Measurements from ENCODE around the gene DEPDC7. TPM values are rescaled to one million over a fixed set of nuclear protein-coding genes. Genes with fewer than 3 reads are reported as not detected.

DEPDC7 gene
- total and polyA plus RNA-seq, 2 of the 8 experiments (the other 6 are each of a cell fraction or from before 2014, with no cell fraction given), result 3.1 to 7.6 TPM

- Histone ChIP-seq H3K9ac (replicated peaks in 1 of 4; ENCODE audit: extremely low read depth in 1 of 4, low read depth in 3 of 4, low read length in 3 of 4) (no peak overlapping the region), H3K27ac (ENCODE audit: low read depth, low read length) (no peak overlapping the region)
Measured at GRCh38 chr11:33062137-33062536, 46.5 kb downstream of the DEPDC7 start.

More at GRCh38 chr11:33062137-33062536, 46.5 kb downstream of the DEPDC7 start:
- CTCF ChIA-PET (ENCODE audit: partially characterized antibody), result interaction anchor here (0.7 to 1.6 kb wide), 5 partner anchors 10 to 195 kb away, joined by 3 to 5 read pairs (median 4); no protein-coding TSS in a partner anchor
- H3K79me1 ChIP-seq (ENCODE audit: low read depth, low read length), result no peaks in the 10 kb centered on the region
- no peak overlapping the region for H3K56ac ChIP-seq (replicated peaks; ENCODE audit: insufficient read length, low read depth, low read length)
- peaks cover 3 to 31% (median 9%) of the 10 kb centered on the region in 4 experiments; a peak in 6 of 8 replicates for H3K36me3 ChIP-seq (ENCODE audit: control insufficient read depth in 2 of 4, insufficient read depth in 4 of 4, low read length in 3 of 4)
- H2AK5ac ChIP-seq (ENCODE audit: low read depth, low read length), result no peak overlapping the region
- H3K23ac ChIP-seq (ENCODE audit: insufficient read length), result no peak overlapping the region
- no peak overlapping the region for H2BK15ac ChIP-seq (ENCODE audit: low read length)
- TF ChIP-seq TAF1 (IDR thresholded peaks at IDR 0.05; ENCODE audit: low read depth, low read length) (no peak), RNF2 (IDR thresholded peaks at IDR 0.05; ENCODE audit: borderline replicate concordance, low read depth, low read length, missing control alignments, poor library complexity, severe bottlenecking) (no peak), POLR2AphosphoS5 (IDR thresholded peaks at IDR 0.05; ENCODE audit: low read depth, low read length) (no peak), TAF7 (optimal IDR thresholded peaks at IDR 0.05; ENCODE audit: borderline replicate concordance, low read depth, low read length) (no peak), KDM1A (IDR thresholded peaks at IDR 0.05; ENCODE audit: borderline replicate concordance, low read length) (no peak), RBBP5 (IDR thresholded peaks at IDR 0.05; ENCODE audit: borderline replicate concordance, low read depth, low read length) (no peak), SRF (IDR thresholded peaks at IDR 0.05; ENCODE audit: low read depth, low read length) (no peak), EGR1 (IDR thresholded peaks at IDR 0.05; ENCODE audit: borderline replicate concordance, low read depth, low read length) (no peak), BCL11A (IDR thresholded peaks at IDR 0.05; ENCODE audit: low read depth in 2 of 2, low read length in 2 of 2) (no peak)
- TF ChIP-seq, protein P1, sequence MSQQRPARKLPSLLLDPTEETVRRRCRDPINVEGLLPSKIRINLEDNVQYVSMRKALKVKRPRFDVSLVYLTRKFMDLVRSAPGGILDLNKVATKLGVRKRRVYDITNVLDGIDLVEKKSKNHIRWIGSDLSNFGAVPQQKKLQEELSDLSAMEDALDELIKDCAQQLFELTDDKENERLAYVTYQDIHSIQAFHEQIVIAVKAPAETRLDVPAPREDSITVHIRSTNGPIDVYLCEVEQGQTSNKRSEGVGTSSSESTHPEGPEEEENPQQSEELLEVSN (IDR thresholded peaks at IDR 0.05), result no peak
- no peak overlapping the region for H2BK120ac ChIP-seq (replicated peaks; ENCODE audit: low read depth, low read length)
- no peak for FAIRE-seq
- no peak overlapping the region for H4K91ac ChIP-seq (replicated peaks; ENCODE audit: insufficient read length, low read length)
- no peak overlapping the region for H3K18ac ChIP-seq (ENCODE audit: extremely low read depth, low read length)
- no peak overlapping the region for H3K4me2 ChIP-seq (ENCODE audit: insufficient read depth in 1 of 2, low read depth in 2 of 2, low read length in 2 of 2)
- H3K23me2 ChIP-seq (ENCODE audit: low read depth, low read length), result no peaks in the 10 kb centered on the region
- H2BK5ac ChIP-seq (ENCODE audit: low read depth, low read length), result no peak overlapping the region
- no peaks in the 10 kb centered on the region for H3K27me3 ChIP-seq (replicated peaks in 1 of 4; ENCODE audit: control insufficient read depth in 3 of 4, extremely low read depth in 1 of 4, insufficient read depth in 3 of 4, low read length in 3 of 4)
- H3K14ac ChIP-seq (ENCODE audit: insufficient read length), result no peak overlapping the region
- H4K5ac ChIP-seq (ENCODE audit: insufficient read length, low read depth, low read length), result no peak overlapping the region
- no peaks in the 10 kb centered on the region for H3K79me2 ChIP-seq (ENCODE audit: control insufficient read depth in 1 of 2, insufficient read depth in 2 of 2, low read length in 2 of 2)
- H2BK12ac ChIP-seq (ENCODE audit: low read depth, low read length), result no peak overlapping the region
- no peaks in the 10 kb centered on the region for H3K4me1 ChIP-seq (replicated peaks in 1 of 4; ENCODE audit: control insufficient read depth in 3 of 4, insufficient read depth in 4 of 4, low read length in 3 of 4)
- no peak overlapping the region for H2AFZ ChIP-seq (ENCODE audit: low read length)
- POLR2A ChIA-PET (ENCODE audit: partially characterized antibody), result interaction anchor here (1.4 kb wide), 1 partner anchor 10 kb away, joined by 6 read pairs; no protein-coding TSS in a partner anchor
- H3K9me3 ChIP-seq (ENCODE audit: insufficient read depth in 2 of 2, low read depth in 1 of 2, low read length in 1 of 2), result no peaks in the 10 kb centered on the region
- H2BK20ac ChIP-seq (ENCODE audit: low read length), result no peak overlapping the region
- no peak overlapping the region for H4K8ac ChIP-seq (ENCODE audit: extremely low read depth, insufficient read depth, low read length)
- H3K4me3 ChIP-seq (ENCODE audit: extremely low read depth in 1 of 4, insufficient read depth in 2 of 4, low read depth in 3 of 4, low read length in 4 of 4), result no peak overlapping the region
- no peak overlapping the region for H3K4ac ChIP-seq (replicated peaks; ENCODE audit: insufficient read length, low read depth, low read length)
- no peak for DNase-seq (ENCODE audit: low read depth in 1 of 2, low spot score in 2 of 2)
- H4K20me1 ChIP-seq (replicated peaks in 1 of 2; ENCODE audit: control insufficient read depth in 1 of 2, insufficient read depth in 2 of 2, low read length in 2 of 2), result peaks cover 0 to 4% of the 10 kb centered on the region in 2 experiments
- 92% methylated on average over 3 of the region's 5 CpGs; no CpG with 5 or more reads in 1 of the 2 experiments for WGBS, 2 experiments (ENCODE audit: extremely low coverage in 1 of 2, insufficient coverage in 1 of 2, insufficient read length in 1 of 2, insufficient replicate concordance in 2 of 2, low coverage in 1 of 2, low lambda C conversion rate in 2 of 2, missing lambda C conversion rate in 1 of 2)

Data from H1 (cell line).